Kidney epithelial cell (primary cell): Measurements from ENCODE around the gene CAMTA1. TPM values are rescaled to one million over a fixed set of nuclear protein-coding genes. Genes with fewer than 3 reads are reported as not detected.

Source experiments
- DNase-seq: peaks from one replicate; pipeline ENCODE4 v3.0.0-alpha.2; 2010; ENCODE audit warnings: low read depth
- H3K27me3 ChIP-seq: 2 replicates; pipeline ENCODE4 v1.6.0; 2011; ENCODE audit warnings: low read length; ENCODE audit not compliant: control insufficient read depth, insufficient read depth
- H3K36me3 ChIP-seq: 2 replicates; pipeline ENCODE4 v1.5.1; 2011; ENCODE audit warnings: low read length; ENCODE audit not compliant: control insufficient read depth, insufficient read depth
- H3K4me3 ChIP-seq: 2 replicates; pipeline ENCODE4 v1.5.1; 2011; ENCODE audit warnings: low read depth, mild to moderate bottlenecking, control low read depth, low read length
- CTCF ChIP-seq: IDR thresholded peaks from 2 replicates; pipeline ENCODE4 v1.5.1; 2011; ENCODE audit warnings: mild to moderate bottlenecking, moderate library complexity, low read length, control low read depth, inconsistent platforms; ENCODE audit not compliant: insufficient read depth, poor library complexity, severe bottlenecking
- total RNA-seq: library from RNA; depleted of rRNA; stranded (reverse); fragments of >200 nt; gene quantifications from 2 replicates; pipeline ENCODE4 v1.2.3, GENCODE V29; 2015

The CAMTA1 gene
- total RNA-seq, 1 donor from 2014 or later: 76.5 TPM

- DNase-seq: no peak
- H3K36me3 ChIP-seq: no peaks in the 10 kb centered on the region
- H3K4me3 ChIP-seq: no peak overlapping the region
- H3K27me3 ChIP-seq: peaks cover 2% of the 10 kb centered on the region
- no peak for TF ChIP-seq CTCF
Observed at GRCh38 chr1:6907201-6907600, 121.9 kb downstream of the CAMTA1 start.

- TF ChIP-seq CTCF: no peak
- peaks cover 2% of the 10 kb centered on the region for H3K27me3 ChIP-seq
- no peak overlapping the region for H3K4me3 ChIP-seq
- no peak for DNase-seq
- no peaks in the 10 kb centered on the region for H3K36me3 ChIP-seq
Observed at GRCh38 chr1:6907676-6908434, 122.6 kb downstream of the CAMTA1 start.

GRCh38 chr1:6909401-6909800 lies 124.1 kb downstream of the CAMTA1 start:
- H3K36me3 ChIP-seq: no peaks in the 10 kb centered on the region
- TF ChIP-seq CTCF: no peak
- H3K4me3 ChIP-seq: no peak overlapping the region
- peaks cover 3% of the 10 kb centered on the region for H3K27me3 ChIP-seq
- no peak for DNase-seq

GRCh38 chr1:6909857-6910256 lies 124.6 kb downstream of the CAMTA1 start:
- Histone ChIP-seq H3K27me3 (peaks cover 5% of the 10 kb centered on the region), H3K36me3 (no peaks in the 10 kb centered on the region), H3K4me3 (no peak overlapping the region)
- TF ChIP-seq CTCF: no peak
- no peak for DNase-seq

- no peak for DNase-seq
- Histone ChIP-seq H3K27me3 (peaks cover 5% of the 10 kb centered on the region), H3K36me3 (no peaks in the 10 kb centered on the region), H3K4me3 (no peak overlapping the region)
- TF ChIP-seq CTCF: no peak
Observed at GRCh38 chr1:6911021-6911941, 126.0 kb downstream of the CAMTA1 start.
